ENCODE results near the gene EPS8. TPM values are rescaled to one million over a fixed set of nuclear protein-coding genes. Genes with fewer than 3 reads are reported as not detected.

The EPS8 gene
- total RNA-seq, 1 donor: 100 TPM

GRCh38 chr12:15679151-15679550 lies 110.0 kb downstream of the EPS8 start:
- TF ChIP-seq, protein P1, sequence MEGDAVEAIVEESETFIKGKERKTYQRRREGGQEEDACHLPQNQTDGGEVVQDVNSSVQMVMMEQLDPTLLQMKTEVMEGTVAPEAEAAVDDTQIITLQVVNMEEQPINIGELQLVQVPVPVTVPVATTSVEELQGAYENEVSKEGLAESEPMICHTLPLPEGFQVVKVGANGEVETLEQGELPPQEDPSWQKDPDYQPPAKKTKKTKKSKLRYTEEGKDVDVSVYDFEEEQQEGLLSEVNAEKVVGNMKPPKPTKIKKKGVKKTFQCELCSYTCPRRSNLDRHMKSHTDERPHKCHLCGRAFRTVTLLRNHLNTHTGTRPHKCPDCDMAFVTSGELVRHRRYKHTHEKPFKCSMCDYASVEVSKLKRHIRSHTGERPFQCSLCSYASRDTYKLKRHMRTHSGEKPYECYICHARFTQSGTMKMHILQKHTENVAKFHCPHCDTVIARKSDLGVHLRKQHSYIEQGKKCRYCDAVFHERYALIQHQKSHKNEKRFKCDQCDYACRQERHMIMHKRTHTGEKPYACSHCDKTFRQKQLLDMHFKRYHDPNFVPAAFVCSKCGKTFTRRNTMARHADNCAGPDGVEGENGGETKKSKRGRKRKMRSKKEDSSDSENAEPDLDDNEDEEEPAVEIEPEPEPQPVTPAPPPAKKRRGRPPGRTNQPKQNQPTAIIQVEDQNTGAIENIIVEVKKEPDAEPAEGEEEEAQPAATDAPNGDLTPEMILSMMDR (IDR thresholded peaks at IDR 0.05; ENCODE audit: insufficient read depth, low read depth, low read length): no peak
- no peak overlapping the region for H3K4me3 ChIP-seq (ENCODE audit: low read depth, low read length)
- peak; percentile 66 for DNase-seq (ENCODE audit: low read depth)

- DNase-seq (ENCODE audit: low read depth): no peak
- TF ChIP-seq, protein P1 (IDR thresholded peaks at IDR 0.05; ENCODE audit: insufficient read depth, low read depth, low read length): no peak
- H3K4me3 ChIP-seq (ENCODE audit: low read depth, low read length): no peak overlapping the region
Observed at GRCh38 chr12:15677726-15678201, 111.4 kb downstream of the EPS8 start.

GRCh38 chr12:15677228-15677627 lies 112.0 kb downstream of the EPS8 start:
- TF ChIP-seq, protein P1 (IDR thresholded peaks at IDR 0.05; ENCODE audit: insufficient read depth, low read depth, low read length): no peak
- no peak for DNase-seq (ENCODE audit: low read depth)
- no peak overlapping the region for H3K4me3 ChIP-seq (ENCODE audit: low read depth, low read length)

- DNase-seq (ENCODE audit: low read depth): no peak
- no peak overlapping the region for H3K4me3 ChIP-seq (ENCODE audit: low read depth, low read length)
- TF ChIP-seq, protein P1 (IDR thresholded peaks at IDR 0.05; ENCODE audit: insufficient read depth, low read depth, low read length): no peak
Observed at GRCh38 chr12:15672671-15673270, 116.4 kb downstream of the EPS8 start.

DNA sequence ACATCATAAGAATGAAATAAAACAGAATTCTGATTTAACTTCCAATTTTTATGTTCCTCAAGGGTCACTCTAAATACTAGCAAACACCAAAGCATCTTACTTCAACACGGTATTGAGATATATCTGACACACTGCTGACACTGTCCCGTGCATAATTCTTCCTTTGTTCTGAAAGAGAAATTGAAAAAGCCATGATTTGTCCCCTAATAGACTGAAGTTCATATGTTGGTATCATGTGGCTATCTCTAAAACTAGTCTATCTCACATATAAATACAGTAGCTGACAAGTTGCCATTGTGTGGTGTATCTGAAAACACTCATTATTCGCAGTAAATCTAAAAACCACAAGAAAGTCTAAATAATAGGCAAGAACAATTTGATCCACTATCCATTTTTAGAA lies 118.4 kb downstream of the EPS8 start:
- TF ChIP-seq, protein P1 (IDR thresholded peaks at IDR 0.05; ENCODE audit: insufficient read depth, low read depth, low read length): no peak
- no peak for DNase-seq (ENCODE audit: low read depth)
- no peak overlapping the region for H3K4me3 ChIP-seq (ENCODE audit: low read depth, low read length)

DNA sequence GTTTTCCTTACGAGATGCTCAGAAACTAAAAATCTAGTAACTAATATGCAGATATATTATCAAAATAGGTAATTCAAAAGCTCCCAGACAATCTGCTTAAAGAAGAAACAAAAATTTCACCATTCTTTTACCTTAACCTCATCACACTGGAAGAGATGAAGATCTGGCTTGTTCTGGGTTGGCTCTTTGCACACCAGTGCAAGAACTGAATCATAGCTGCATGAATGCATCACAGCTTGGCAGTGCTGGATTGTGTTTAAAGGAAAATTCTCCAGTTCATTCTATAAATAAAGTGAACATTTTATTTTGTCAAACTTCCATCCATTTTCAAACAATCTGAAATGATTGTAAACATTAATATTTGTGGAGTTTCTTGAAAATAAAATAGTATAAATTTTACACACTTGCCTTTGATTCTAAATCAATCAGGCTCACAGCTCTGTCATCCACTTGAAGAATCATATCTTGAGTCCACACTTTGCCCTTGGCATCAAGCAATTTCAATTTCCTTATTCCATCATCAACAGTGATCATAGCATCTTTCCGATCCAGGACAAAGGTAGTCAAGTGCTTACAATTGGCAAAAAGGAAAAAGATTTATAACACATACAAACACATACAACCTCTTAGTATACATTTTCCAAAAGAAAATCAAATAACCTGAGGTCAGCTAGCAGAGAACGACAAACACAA lies 119.8 kb downstream of the EPS8 start:
- TF ChIP-seq, protein P1 (IDR thresholded peaks at IDR 0.05; ENCODE audit: insufficient read depth, low read depth, low read length): no peak
- DNase-seq (ENCODE audit: low read depth): no peak
- no peak overlapping the region for H3K4me3 ChIP-seq (ENCODE audit: low read depth, low read length)
